Activated T-cell treated with anti-CD3 and anti-CD28 coated beads for 48 hours (primary cell): ENCODE data around the gene DRAP1.

Source experiments
- DNase-seq: peaks from one replicate; pipeline ENCODE4 v3.0.0-alpha.2; 2020; ENCODE audit warnings: low read depth

Gene DRAP1, protein sequence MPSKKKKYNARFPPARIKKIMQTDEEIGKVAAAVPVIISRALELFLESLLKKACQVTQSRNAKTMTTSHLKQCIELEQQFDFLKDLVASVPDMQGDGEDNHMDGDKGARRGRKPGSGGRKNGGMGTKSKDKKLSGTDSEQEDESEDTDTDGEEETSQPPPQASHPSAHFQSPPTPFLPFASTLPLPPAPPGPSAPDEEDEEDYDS

DNA sequence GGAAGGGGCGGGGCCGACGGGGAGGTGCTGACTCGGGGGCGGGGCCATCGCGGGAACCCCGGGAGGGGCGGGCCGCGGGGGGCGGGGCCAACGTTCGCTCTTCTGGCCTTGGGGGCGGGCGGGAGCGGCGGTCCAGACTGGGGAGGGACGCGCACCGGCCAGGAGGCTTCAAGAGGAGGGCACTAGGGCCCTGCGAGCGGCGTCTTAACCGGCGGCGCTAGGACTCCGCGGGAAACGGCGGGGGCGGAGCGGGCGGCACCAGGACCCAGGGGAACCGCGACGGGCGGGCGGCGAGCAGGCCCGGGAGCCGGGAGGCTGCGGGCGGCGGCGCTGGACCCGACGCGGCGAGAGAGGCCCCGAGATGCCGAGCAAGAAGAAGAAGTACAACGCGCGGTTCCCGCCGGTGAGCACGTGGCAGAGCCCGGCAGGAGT, at the start of gene DRAP1:
Gene DRAP1 (plus strand): TSS at position 286 of the 432 bp plus-strand sequence. CDS start 76 bp downstream, at position 362.
- peak; percentile 99 for DNase-seq

DNA sequence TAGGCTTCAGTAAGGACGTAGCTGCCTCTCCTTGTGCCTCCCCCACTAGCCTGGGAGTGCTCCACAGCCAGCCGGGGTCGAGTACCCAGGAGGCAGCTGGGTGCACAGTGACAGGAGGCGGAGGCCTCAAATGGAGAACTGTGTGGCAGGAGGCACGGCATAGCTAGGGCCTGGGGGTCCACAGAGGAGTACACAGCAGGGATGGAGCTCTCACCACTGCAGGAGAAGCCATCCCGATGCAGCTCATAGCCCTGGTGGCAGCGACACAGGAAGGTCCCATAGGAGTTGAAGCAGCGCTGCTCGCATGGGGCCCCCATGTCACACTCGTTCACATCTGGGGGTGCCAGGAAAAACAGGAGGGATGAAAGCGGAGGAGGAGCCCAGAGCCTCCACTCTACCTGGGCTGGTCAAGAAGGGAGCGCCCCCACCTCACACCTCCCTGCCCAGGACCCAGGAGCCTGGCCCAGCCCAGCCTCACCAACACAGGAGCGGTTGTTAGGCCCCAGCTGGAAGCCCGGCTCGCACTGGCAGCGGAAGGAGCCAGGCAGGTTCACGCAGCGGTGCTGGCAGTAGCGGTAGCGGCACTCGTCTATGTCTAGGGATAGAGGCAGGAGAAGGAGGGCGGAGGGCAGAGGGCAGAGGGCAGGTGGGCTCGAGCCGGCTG, 49.5 kb upstream of the DRAP1 start:
- DNase-seq: no peak

GRCh38 chr11:65870307-65870658, 48.9 kb upstream of the DRAP1 start:
- no peak for DNase-seq

DNA sequence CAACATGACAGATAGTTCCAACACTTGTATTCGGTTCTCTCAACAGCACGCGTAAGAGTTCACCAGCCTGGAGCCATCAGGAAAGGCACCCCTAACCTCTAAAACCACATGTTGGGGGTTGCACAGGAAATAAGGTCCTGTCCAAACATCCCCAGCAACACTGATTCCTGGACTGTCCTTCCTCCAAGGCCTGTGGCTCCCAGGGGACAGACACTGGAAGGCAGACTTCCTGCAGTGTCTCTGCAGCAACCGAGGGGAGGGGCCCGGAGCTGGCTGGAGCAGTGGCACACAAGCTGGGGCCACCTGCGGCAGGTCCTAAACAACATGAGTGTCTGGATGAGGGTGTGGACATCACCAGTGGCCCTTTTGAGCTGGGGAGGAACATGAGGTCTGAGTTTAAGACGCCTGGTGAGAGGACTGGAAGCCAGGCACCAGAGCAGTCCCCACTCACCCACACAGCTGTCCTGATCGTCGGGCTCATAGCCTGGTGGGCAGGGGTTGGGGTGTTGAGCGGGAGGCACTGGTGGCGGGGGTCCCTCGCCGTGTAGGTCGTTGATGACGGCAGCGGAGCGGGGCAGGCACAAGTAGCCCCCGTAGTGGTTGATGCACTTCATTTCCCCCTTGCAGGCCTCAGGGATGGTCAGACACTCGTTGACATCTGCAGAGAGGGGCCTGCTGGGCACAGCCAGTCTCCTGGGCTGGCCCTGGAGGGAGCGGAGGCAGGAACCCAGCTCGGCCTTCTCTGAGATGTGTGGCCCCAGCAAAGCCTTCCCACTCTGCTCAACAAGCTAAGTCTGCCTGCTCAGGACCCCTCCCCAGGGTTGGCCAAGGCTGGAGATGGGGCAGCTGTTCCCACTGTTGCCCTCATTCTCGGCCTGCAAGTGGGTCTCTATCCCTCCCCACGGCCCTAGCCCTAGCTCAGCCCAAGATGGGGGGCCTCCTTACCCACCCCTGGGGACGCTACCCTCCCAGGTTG, 48.2 kb upstream of the DRAP1 start:
- DNase-seq: no peak

GRCh38 chr11:65871811-65872548, 47.2 kb upstream of the DRAP1 start:
- no peak for DNase-seq

DNA sequence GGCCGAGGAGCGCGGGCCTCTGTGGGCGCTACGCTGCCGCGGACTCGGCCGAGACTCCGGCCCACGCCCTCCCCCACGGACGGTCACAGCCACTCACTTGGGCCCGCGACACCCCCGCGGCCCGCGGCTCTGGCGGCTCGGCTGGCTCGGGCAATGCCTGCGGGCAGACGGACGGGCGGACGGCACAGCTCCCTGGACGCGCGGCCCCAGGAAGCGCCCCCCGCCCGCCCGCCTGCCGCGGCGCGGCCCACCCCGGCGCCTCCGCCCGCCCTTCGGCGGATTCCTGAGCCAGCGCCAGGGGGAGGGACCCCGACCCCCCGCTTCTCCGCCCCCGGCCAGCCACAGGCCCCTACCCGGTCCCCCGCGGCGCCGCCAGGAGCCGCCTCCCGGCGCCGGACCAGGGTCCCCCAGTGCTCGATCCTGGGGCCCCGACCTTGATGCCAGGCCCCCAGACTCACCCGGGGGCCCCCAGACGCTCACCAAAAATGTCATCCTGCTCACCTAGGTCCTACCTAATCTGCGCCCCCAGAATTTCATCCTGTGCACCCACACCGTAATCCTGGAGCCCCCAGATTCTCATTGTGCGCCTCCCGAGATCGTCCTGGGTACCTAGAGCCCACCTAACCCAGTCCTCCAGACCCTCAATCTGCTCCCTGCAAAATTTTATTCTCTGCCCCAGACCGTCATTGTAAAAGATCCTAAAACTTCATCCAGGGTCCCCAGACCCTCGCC, 46.5 kb upstream of the DRAP1 start, which contains the start of gene EFEMP2:
Gene EFEMP2 (minus strand): TSS at position 215 of the 732 bp plus-strand sequence. CDS start 446 bp downstream, outside the sequence.
- DNase-seq: no peak

DNA sequence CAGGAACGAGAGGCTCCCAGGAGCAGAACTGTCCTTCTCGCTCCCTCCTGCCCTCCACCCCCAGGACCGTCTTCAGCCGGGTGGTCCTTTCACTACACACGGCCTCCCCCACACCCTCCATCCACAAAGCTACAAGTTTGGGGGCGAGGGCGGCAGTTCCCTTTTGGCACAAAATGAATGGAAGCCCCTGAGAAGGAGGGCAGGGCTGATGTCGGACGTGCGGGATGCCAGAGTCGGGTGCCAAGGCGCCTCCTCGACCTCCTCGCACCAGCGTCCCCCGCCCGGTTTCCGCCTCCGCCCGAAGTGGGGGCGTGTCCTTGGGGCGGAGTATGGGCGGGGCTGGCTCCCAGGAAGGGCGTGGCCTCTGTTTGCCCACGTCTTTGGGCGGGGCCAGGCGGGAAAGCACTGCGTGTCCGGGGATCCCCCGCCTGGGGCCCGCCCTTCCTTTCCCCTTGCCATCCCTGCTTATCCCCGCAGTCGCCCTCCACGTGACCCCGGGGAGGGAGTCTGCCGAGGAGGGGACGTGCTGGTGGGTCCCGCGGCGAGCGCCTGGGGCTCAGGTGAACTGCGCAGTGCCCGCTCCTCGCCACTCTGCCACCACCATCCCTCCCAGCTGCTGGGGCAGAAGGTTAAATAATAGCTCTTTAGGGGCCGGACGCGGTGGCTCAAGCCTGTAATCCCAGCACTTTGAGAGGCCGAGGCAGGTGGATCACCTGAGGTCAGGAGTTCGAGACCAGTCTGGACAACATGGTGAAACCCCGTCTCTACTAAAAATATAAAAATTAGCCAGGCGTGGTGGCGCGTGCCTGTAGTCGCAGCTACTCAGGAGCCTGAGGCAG, 45.7 kb upstream of the DRAP1 start:
- peak; percentile 96 for DNase-seq

DNA sequence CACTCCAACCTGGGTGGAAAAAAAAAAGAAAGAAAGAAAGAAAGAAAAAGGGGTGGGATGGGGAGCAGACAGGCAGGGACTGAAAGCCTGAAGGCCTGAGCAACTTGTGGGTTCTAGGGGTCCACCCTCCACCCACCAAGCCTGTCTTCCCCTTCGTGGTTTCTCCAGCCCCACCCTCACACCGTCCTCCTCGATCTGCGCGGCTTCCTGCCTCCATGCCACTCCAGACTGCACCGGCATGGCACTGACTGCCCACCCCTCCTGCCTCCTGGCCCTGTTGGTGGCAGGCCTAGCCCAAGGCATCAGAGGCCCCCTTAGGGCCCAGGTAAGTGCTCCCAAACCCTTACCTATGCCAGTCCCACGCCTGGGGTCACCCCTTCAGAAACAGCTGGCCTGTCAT, 39.6 kb upstream of the DRAP1 start, which contains the start of gene CTSW:
Gene CTSW (plus strand): TSS at position 221 of the 400 bp plus-strand sequence. CDS start 18 bp downstream, at position 239.
- DNase-seq: no peak

DNA sequence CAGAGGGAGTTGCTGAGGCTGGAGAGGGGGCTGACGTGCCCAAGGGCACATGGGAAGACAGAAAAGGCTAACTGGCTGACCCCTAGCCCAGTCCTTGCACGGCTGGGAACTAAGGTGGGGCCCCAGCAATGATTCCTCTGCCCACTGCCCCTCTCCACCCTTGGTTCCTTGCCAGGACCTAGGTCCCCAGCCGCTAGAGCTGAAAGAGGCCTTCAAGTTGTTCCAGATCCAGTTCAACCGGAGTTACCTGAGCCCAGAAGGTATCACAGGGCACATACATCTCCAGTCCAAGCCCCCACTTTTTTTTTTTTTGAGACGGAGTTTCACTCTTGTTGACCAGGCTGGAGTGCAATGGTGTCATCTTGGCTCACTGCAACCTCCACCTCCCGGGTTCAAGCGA, 39.2 kb upstream of the DRAP1 start:
- no peak for DNase-seq

GRCh38 chr11:65880844-65881421, 38.3 kb upstream of the DRAP1 start:
- DNase-seq: no peak

DNA sequence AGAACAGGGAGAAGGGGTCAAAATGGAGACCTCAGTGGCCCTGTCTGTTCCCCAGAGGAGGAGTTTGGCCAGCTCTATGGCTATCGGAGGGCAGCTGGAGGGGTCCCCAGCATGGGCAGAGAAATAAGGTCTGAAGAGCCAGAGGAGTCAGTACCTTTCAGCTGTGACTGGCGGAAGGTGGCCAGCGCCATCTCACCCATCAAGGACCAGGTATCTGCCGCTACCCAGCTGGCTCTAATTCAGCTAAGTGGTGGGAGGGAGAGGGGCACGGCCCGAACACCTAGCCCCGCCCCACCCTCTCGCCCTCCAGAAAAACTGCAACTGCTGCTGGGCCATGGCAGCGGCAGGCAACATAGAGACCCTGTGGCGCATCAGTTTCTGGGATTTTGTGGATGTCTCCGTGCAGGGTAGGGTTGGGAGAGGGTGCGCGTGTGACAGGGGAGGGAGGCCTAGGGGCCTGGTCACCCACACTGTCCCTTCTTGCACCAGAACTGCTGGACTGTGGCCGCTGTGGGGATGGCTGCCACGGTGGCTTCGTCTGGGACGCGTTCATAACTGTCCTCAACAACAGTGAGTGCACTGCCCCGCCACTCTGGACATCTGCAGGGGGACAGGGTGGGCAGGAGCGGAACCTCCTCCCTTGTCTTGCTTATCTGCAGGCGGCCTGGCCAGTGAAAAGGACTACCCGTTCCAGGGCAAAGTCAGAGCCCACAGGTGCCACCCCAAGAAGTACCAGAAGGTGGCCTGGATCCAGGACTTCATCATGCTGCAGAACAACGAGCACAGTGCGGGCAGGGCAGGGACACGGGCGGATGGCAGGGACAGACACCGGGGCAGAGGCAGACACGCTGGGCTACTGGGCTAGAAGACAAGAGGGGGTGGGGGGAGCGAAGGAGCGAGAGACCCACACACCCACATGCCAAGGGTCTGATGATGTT, 36.8 kb upstream of the DRAP1 start:
- no peak for DNase-seq

DNA sequence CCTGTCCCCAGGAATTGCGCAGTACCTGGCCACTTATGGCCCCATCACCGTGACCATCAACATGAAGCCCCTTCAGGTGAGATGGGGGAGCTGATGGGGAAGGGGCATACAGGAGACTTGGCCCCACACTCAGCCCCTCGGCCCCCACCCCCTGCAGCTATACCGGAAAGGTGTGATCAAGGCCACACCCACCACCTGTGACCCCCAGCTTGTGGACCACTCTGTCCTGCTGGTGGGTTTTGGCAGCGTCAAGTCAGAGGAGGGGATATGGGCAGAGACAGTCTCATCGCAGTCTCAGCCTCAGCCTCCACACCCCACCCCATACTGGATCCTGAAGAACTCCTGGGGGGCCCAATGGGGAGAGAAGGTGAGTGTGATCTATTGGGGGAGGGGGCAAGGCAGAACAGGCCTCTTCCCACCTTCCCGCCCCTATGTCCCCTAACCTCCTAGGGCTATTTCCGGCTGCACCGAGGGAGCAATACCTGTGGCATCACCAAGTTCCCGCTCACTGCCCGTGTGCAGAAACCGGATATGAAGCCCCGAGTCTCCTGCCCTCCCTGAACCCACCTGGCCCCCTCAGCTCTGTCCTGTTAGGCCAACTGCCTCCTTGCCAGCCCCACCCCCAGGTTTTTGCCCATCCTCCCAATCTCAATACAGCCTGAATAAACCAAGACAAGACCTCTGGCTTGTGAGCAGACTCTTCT, 36.0 kb upstream of the DRAP1 start:
- DNase-seq: no peak

DNA sequence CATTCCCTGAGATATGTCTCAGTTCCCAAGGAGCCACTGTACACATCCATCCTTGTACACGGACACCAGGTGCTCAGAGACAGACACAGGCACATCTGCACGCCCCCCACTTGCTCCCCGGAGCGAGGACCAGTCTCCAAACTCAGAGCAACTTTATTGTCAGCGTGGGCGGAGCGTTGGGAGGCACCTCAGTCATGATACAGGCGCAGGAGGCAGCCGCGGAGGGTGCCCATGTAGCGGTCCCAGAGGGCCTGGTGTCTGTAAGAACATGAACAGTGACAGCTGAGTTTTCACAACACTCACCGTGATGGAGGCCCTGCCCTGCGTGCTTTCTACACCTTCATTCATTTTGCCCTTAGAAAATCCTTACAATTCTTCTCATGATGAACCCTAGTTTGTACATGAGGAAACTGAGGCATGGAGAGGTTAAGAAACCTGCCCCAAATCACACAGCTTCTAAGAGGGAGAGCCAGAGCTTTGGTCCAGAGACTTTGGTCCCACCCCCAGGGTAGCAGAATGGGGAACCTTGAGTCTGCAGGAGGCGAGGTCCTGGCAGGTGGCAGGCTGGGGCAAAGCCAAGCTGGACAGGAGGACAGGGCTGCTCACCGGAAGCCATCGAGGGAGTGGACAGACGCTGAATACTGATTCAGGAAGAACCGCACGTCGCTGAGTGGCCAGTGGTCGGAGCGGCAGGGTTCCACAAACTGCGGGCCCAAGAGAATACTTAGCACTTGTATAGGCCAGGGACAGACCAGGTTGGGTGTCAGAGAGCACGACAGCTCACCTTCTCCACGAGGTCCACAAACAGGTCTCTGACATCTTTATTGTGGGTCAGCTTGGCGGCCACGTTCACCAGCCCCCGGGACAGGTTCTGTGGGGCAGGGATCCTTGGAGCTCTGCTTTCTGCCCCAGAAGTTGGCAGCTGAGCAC, 35.2 kb upstream of the DRAP1 start:
- DNase-seq: no peak

GRCh38 chr11:65884716-65885092, 34.5 kb upstream of the DRAP1 start:
- peak; percentile 79 for DNase-seq

DNA sequence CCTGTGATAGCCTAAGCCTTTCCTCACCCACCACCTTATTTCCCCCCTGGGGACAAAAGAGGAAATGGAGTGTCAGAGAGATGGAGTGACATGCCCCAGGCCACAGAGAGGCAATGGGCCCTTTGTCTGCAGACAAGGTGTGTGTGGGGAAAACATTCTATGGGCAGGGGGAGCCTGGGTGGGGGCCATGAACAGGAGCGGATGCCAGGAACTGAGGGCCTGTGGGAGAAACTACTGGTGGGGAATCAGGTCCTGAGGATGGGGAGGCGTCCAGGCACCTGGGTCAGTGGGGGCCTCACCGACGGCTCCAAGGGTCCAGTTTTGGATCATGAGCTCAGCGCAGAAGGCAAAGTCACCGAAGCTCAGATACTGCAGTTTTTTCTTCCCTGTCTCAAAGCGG, 34.0 kb upstream of the DRAP1 start:
- DNase-seq: no peak

- no peak for DNase-seq
These were observed 33.3 kb upstream of the DRAP1 start for GRCh38 chr11:65885808-65886536.
